GM21723 (cell line): Measurements from ENCODE around the gene NECTIN1.
A peak's percentile ranks its signal among the peaks of the same experiment; 100 is the strongest.

Experiments
- ATAC-seq: cut with Tn5 transposase; IDR thresholded peaks from one replicate; pipeline ENCODE4 v1.9.1; 2021; ENCODE audit warnings: mild to moderate bottlenecking, moderate library complexity; ENCODE audit not compliant: unreplicated experiment

The NECTIN1 gene

GRCh38 chr11:119676461-119677020 lies 52.5 kb downstream of the NECTIN1 start:
- no peak for ATAC-seq

GRCh38 chr11:119673759-119674336 lies 55.2 kb downstream of the NECTIN1 start:
- peak; percentile 92 for ATAC-seq

GRCh38 chr11:119673052-119673758 lies 55.8 kb downstream of the NECTIN1 start:
- no peak for ATAC-seq

- no peak for ATAC-seq
These were observed 56.4 kb downstream of the NECTIN1 start for GRCh38 chr11:119672597-119672996.

- ATAC-seq, result no peak
These were observed 57.4 kb downstream of the NECTIN1 start for GRCh38 chr11:119671561-119672015.

GRCh38 chr11:119671051-119671450 lies 57.9 kb downstream of the NECTIN1 start:
- ATAC-seq, result no peak

- ATAC-seq, result no peak
These were observed 59.5 kb downstream of the NECTIN1 start for GRCh38 chr11:119669487-119669886.

GRCh38 chr11:119668676-119669075 lies 60.3 kb downstream of the NECTIN1 start:
- no peak for ATAC-seq

- ATAC-seq, result peak; percentile 80
These were observed 62.4 kb downstream of the NECTIN1 start for GRCh38 chr11:119666463-119667131.

- ATAC-seq, result no peak
These were observed 62.9 kb downstream of the NECTIN1 start for GRCh38 chr11:119666061-119666460.

GRCh38 chr11:119664701-119665420 lies 64.1 kb downstream of the NECTIN1 start:
- no peak for ATAC-seq

- no peak for ATAC-seq
These were observed 64.9 kb downstream of the NECTIN1 start for GRCh38 chr11:119664063-119664572.

- no peak for ATAC-seq
These were observed 65.7 kb downstream of the NECTIN1 start for GRCh38 chr11:119663279-119663678.

GRCh38 chr11:119661226-119661625 lies 67.8 kb downstream of the NECTIN1 start:
- no peak for ATAC-seq

- no peak for ATAC-seq
These were observed 68.9 kb downstream of the NECTIN1 start for GRCh38 chr11:119659971-119660723.

- ATAC-seq, result no peak
These were observed 75.9 kb downstream of the NECTIN1 start for GRCh38 chr11:119652907-119653659.

GRCh38 chr11:119651802-119652584 lies 77.0 kb downstream of the NECTIN1 start:
- ATAC-seq, result no peak

- ATAC-seq, result no peak
These were observed 78.7 kb downstream of the NECTIN1 start for GRCh38 chr11:119650251-119650650.

- no peak for ATAC-seq
These were observed 81.7 kb downstream of the NECTIN1 start for GRCh38 chr11:119647254-119647653.
